Measurements from ENCODE around the gene STAP1. TPM values are rescaled to one million over a fixed set of nuclear protein-coding genes. Genes with fewer than 3 reads are reported as not detected.

The STAP1 gene
- total RNA-seq, 1 donor from 2014 or later = not detected

DNA sequence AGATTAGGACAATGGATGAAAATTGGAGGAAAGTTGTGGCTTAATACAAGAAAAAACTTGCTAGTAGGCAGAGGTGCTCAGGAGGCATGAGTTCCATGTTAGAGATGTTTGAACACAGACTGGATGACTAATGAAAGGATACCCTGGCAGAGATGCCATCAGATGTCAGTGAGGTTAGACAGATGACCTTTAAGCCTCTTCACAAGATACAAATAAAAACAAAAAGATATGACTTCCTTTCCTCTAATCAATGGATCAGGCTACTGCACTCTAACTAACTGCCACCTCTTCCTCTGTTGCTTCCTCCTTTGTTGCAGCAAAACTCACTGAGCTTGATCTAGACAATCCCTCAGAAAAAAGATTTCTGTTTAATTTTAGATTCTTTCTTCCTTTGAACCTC lies 14.7 kb downstream of the STAP1 start:
- Histone ChIP-seq H3K36me3 (no peaks in the 10 kb centered on the region), H3K27ac (no peak overlapping the region), H3K9me3 (no peaks in the 10 kb centered on the region), H3K27me3 (no peaks in the 10 kb centered on the region), H3K4me1 (no peaks in the 10 kb centered on the region), H3K4me3 (no peak overlapping the region)
- intact Hi-C loops (cut with DNase I) = no loop called here
- DNase-seq (ENCODE audit: low spot score in 2 of 2) = no peak
- TF ChIP-seq, protein P1, sequence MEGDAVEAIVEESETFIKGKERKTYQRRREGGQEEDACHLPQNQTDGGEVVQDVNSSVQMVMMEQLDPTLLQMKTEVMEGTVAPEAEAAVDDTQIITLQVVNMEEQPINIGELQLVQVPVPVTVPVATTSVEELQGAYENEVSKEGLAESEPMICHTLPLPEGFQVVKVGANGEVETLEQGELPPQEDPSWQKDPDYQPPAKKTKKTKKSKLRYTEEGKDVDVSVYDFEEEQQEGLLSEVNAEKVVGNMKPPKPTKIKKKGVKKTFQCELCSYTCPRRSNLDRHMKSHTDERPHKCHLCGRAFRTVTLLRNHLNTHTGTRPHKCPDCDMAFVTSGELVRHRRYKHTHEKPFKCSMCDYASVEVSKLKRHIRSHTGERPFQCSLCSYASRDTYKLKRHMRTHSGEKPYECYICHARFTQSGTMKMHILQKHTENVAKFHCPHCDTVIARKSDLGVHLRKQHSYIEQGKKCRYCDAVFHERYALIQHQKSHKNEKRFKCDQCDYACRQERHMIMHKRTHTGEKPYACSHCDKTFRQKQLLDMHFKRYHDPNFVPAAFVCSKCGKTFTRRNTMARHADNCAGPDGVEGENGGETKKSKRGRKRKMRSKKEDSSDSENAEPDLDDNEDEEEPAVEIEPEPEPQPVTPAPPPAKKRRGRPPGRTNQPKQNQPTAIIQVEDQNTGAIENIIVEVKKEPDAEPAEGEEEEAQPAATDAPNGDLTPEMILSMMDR (IDR thresholded peaks at IDR 0.05) = no peak

DNA sequence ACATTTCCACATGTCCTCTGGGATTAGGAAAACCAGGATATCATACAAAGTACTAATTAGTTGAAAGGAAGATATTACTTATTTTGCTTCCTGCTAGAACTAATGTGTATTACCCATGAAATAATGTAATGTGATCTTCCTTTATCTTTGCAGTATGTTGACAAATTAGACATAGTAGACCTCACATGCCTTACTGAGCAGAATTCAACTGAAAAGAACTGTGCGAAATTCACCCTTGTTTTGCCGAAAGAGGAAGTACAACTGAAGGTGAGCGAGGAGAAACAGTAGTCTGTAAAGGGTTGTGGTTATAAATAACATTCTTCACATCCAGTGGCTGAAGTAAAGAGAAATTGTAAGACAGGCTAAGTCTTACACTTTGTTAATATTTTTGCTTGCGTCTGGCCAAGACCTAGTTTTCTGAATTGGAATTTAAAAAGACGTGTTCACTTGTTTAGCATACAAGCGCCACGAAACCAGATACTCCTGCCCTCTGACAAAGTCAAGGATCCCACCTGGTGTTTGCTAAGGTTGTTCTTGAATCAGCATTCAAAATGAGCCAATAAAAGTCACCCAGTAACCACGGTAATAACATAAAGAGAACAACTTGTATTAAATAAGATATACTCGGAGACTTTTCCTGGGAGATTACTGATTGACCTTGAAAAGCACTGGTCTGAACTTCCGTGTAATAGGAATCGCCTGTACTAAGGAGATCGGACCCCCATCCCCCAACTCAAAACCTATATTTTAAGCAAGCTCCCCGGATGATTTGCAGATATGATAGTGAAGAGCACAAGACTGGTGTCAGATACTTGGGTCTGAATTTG lies 16.9 kb downstream of the STAP1 start:
- Histone ChIP-seq H3K27me3 (no peaks in the 10 kb centered on the region), H3K27ac (no peak overlapping the region), H3K4me1 (no peaks in the 10 kb centered on the region), H3K36me3 (no peaks in the 10 kb centered on the region), H3K4me3 (no peak overlapping the region), H3K9me3 (no peaks in the 10 kb centered on the region)
- DNase-seq (ENCODE audit: low spot score in 2 of 2) = no peak
- TF ChIP-seq, protein P1 (IDR thresholded peaks at IDR 0.05) = no peak
- intact Hi-C loops (cut with DNase I) = no loop called here

DNA sequence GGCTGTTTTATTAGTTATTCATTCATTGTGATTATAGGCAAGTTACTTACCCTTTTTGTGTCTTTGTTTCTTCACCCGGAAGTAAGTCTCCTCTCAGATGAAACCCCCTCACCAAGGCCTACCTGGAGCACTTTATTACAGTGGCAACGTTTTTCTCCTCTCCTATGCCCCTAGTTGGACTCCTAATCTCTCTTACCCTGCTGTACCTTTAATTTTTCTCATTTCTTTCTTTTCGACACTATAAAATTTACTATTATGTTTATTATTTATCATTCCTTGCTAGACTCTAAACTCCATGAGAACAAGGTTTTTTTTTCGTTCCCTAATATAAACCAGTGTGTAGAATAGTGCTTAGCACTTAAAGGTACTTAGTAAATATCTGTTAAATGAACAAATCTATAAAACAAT lies 17.5 kb downstream of the STAP1 start:
- H3K27me3 ChIP-seq = no peaks in the 10 kb centered on the region
- no peaks in the 10 kb centered on the region for H3K4me1 ChIP-seq
- TF ChIP-seq, protein P1 (IDR thresholded peaks at IDR 0.05) = no peak
- no peak for DNase-seq (ENCODE audit: low spot score in 2 of 2)
- H3K36me3 ChIP-seq = no peaks in the 10 kb centered on the region
- H3K4me3 ChIP-seq = no peak overlapping the region
- H3K27ac ChIP-seq = no peak overlapping the region
- H3K9me3 ChIP-seq = no peaks in the 10 kb centered on the region
- intact Hi-C loops (cut with DNase I) = no loop called here

DNA sequence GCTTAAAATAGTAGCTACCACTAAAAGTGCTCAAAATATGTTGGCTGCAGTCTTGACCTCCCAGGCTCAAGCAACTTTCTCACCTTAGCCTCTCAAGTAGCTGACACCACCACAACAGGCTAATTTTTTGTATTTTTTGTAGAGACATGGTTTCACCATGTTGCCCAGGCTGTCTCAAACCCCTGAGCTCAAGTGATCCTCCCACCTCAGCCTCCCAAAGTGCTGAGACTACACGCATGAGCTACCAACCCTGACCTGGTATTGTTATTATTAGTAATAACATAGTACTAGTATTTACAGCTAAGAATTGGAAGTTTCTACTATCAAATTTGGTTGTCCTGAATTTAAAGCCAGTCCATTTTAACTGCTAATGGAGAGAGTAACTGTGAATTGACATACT lies 18.0 kb downstream of the STAP1 start:
- intact Hi-C loops (cut with DNase I) = no loop called here
- Histone ChIP-seq H3K36me3 (no peaks in the 10 kb centered on the region), H3K27me3 (no peaks in the 10 kb centered on the region), H3K9me3 (no peaks in the 10 kb centered on the region), H3K4me3 (no peak overlapping the region), H3K27ac (no peak overlapping the region), H3K4me1 (no peaks in the 10 kb centered on the region)
- TF ChIP-seq, protein P1 (IDR thresholded peaks at IDR 0.05) = no peak
- DNase-seq (ENCODE audit: low spot score in 2 of 2) = no peak

DNA sequence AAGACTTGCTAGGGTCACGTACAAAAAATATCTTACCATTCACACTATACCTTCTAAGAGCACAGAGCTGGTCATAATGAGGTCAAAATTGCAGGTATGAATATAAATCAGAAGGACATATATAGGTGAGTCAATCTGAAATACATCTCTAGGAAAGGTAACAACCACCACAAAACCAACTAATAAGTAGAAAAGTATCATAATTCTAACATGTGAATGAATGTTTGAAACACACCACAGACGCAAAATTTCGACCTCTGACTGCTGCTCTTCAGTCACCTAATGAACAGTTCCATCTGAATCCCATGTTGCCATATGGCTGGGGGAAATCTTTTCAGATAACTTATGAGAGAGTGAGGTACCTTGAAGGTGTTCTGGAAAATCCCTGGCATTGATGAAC lies 22.1 kb downstream of the STAP1 start:
- Histone ChIP-seq H3K9me3 (no peaks in the 10 kb centered on the region), H3K4me1 (no peaks in the 10 kb centered on the region), H3K4me3 (no peak overlapping the region), H3K36me3 (no peaks in the 10 kb centered on the region), H3K27me3 (no peaks in the 10 kb centered on the region), H3K27ac (no peak overlapping the region)
- DNase-seq (ENCODE audit: low spot score in 2 of 2) = no peak
- intact Hi-C loops (cut with DNase I) = no loop called here
- TF ChIP-seq, protein P1 (IDR thresholded peaks at IDR 0.05) = no peak
